Heart left ventricle (tissue), 13 donors: Measurements from ENCODE around the gene CNP.
"Not testable (repeated sequence)": the region's sequence is repeated elsewhere in the genome, so short reads cannot be mapped to it uniquely, and the experiment has no call there.

Experiments used
- CTCF ChIP-seq, 12 donors: fragments of 200-600 bp; sonication (generic) in 4 of 12; IDR thresholded peaks; one replicate each; pipeline versions ENCODE4 v1.5.0 to v1.8.0; 2018 to 2022; ENCODE audit warnings: antibody characterized with exemption in 12 of 12, mild to moderate bottlenecking in 5 of 12
- POLR2A ChIP-seq, 2 donors: fragments of 450-650 bp; IDR thresholded peaks; one replicate each; pipeline ENCODE4 v1.6.1; 2017; ENCODE audit warnings: antibody characterized with exemption in 2 of 2, mild to moderate bottlenecking in 2 of 2, moderate library complexity in 2 of 2
- donor health status: ischemic (EF 13 %, LVEDD 7.1; RV severe dilation, severe dysfunction).
- donor health status: DM: no; HTN: yes; CAD: no.
- donor health status: DM: no; HTN: no; CAD: no.
- donor health status: ischemic (EF 25% LVEDD 6.9; RV normal size, moderate dysfunction).
- donor health status: ischemic (EF 25% LVEDD 5.7; RV mildly dilated, moderate dysfunction).
- donor health status: ischemic (EF 35%, LVEDD 5.7; RV mildly dilated, moderate dysfunction).
- donor health status: nonischemic (EF 11% LVEDD 7.7; RV severe dilation, severe dysfunction).
- donor health status: DM: yes; HTN: yes; CAD: no.
- donor health status: PGD.
- donor health status: ischemic (EF 29% LVEDD 5.4; RV normal size, mild dysfunction).
- donor health status: nonischemic (EF 23%, LVEDD 6.1; RV moderate dilation, normal function).

GRCh38 chr17:42020845-42021244 is 54.2 kb downstream of the CNP start:
- TF ChIP-seq CTCF, POLR2A (IDR thresholded peaks at IDR 0.05): not testable (repeated sequence)
